Activated gamma-delta T cell (primary cell): ENCODE results near the gene SOX10.

ENCODE experiments used
- DNase-seq: peaks from one replicate; lab custom pipeline; 2025; lab: John Stamatoyannopoulos, UW
- total RNA-seq, 2 donors: gene quantifications; one replicate each; lab custom pipeline; 2026; lab: John Stamatoyannopoulos, UW

Gene SOX10
- total RNA-seq: 0 reads per million in 2 donors

GRCh38 chr22:37983860-37984791, at the start of gene SOX10:
SOX10 (minus strand) TSS chr22:37984555; CDS start chr22:37983784, 771 bp downstream.
- no peak for DNase-seq

GRCh38 chr22:38033522-38034277, 49.3 kb upstream of the SOX10 start:
- no peak for DNase-seq

GRCh38 chr22:38032681-38033521, 48.5 kb upstream of the SOX10 start:
- no peak for DNase-seq

DNA sequence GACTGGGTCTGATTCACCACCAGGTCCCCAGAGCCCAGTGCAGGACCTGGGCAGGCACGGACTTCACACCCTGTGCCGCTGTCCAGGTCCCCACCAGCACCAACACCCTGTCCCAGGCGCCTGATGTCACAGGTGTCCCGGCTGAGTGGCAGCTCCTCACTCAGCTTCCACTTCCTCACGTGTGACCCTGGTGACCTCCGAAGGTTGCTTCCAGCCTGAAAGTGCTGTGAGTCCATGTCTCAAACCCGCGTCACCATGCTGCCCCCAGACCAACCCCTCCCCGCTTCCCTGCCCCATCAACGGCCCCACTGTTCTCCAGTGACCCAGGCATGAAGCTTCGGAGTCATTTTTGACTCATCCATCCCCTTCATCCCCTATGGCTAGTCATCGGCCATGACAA, 47.1 kb upstream of the SOX10 start:
- DNase-seq: no peak

- no peak for DNase-seq
Measured at GRCh38 chr22:38030311-38031133, 46.2 kb upstream of the SOX10 start.

- DNase-seq: no peak
Measured at GRCh38 chr22:38029901-38030300, 45.5 kb upstream of the SOX10 start.

DNA sequence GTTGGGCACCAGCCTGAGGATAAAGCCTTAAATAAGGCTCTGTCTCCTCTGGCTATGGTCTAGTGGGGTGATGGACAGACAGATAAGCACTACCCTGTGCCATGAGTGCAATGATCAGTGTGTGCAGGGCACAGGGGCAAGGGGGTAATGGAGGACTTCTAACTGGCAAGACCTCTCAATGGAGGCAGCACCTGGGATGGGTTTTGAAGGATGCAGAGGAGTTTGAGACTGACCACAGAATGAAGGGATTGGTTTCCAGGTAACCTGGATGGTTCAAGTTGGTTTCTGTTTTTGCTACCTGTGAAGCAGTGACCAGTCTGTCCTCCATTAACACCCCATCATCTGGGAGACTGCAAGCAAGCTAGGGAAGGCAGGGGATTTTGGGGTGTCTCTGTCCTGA, 45.0 kb upstream of the SOX10 start:
- no peak for DNase-seq

DNA sequence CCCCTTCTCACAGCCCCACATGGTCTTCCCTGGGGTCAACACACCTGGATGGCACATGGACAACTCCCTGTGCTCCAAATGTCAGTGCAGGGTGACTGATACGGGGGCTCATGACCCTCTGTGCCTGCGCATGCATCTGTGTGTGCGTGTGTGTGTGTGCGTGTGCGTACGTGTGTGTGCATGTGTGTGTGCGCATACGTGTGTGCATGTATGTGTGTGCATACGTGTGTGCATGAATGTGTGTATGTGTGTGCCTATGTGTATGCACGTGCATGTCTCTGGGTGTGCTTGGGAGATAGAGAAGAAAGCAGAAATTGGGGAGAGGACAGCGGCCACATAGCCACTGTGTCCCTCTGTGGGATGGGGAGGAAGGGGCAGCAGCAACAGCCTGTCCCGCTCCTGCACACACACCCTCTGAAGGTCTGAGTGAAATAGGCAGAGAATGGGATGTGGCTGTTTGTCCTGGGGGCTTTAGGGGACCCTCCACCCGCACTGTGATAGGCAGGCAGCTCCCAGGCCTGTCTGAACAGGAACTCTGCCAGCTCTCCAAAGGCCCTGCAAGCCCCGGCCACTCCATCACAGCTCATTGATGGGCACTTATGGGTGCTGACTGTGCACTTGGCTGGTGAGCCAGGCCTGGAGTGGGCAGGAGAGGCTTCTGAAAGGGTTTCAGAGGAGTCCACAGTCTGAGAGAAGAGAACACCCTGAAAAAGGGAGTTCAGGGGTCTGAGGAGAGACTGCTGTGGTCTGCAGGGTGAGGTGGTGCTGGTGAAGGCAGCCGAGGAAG, 44.2 kb upstream of the SOX10 start:
- DNase-seq: no peak

DNA sequence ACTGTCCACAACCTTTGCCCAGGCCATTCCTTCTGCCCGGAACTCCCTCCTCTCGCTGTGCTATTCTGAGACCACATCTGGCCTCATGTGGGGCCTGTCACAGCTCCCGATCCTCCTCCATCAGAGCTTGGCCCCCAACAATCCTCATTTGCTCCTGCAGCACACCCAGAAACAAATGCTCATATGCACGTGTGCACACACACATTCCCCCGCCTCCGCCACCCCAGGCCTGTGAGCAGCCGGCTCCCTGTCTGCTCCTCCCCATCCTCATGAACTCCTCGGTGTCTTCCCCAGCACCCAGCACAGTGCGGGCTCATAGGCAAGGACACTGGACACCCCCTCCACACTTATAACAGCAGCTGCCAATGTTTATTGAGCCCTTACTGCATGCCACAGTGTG, 43.1 kb upstream of the SOX10 start:
- DNase-seq: no peak

DNA sequence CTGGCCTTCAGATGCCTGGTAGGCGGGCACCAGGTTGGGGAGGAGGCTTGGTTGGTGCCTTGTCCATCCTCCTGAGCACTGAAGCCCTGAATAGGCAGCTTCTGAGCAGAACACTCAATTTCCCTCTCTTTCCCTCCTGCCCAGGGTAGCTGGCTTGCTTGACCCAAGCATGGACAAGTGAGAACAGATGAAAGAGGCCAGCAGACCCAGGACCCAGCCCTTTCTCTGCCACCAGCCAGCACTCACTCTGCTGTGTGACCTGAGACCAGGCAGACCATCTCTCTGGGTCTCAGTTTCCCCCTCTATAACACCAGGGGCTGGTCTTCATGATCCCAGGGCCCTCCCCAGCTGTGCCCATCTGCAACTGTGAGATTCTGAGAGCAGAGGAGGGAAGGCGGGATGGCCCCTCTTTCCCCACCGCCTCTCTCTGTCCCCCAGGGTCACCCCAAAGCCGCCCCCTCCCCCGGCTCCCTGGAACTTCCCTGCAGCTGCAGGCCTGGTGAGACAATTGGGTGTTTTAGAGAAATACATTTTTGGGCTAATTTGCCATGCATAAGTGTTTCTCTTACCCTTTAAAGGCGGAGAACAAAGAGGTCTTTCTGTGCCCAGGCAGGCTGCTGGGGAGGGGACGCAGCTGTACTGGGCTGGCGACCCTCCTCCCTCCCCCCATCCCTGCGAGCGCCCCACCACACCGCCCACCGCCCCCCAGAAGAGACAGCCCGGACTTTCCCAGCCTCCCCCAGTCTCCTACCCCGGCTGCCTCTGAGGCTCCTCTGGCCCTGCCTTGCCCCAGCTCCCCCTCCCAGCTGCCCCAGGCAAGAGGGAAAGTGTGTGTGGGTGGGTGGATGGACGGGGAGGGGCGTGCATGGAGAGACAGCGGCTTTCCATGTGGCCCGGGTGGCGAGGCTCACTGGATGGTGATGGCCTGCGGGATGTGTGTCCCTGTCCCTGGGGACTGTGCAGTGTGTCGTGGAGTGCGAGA, 42.1 kb upstream of the SOX10 start:
- DNase-seq: no peak

DNA sequence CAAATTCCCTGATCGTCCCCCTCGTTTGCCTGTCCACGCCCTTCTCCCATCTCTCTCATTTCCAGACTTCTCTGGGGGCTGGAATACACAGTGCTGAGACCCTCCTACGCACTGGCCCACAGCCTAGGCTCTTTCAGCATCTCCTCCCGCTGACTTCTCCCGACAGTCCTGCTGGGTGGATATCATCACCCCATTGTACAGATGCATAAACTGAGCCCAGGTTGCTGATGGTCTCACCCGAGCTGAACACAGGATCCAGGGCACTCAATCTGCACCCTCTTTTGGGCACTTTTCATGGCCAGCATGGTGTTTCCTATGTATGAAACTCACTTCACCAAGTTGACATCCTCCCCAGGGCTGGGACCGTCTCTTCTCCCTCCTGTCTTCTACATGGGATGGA, 41.2 kb upstream of the SOX10 start:
- no peak for DNase-seq

DNA sequence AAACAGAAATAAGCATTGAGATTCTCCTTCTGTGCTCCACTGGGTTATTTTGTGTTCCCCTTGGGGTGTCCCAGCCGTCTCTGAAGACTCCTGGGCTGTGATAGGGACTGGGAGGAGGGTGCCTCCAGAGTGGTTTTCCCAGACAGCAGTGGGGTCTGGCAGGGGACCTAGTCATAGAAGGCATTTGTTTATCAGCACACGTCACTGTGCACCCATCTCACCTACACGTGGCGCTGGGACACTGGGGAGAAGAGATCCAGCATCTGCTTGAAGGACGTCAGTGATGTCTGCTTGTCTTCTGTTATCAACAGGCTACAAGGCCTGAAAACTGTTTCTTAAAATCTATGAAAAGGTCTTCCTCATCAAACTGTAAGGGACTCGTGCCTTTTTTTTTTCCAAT, 38.7 kb upstream of the SOX10 start:
- no peak for DNase-seq

DNA sequence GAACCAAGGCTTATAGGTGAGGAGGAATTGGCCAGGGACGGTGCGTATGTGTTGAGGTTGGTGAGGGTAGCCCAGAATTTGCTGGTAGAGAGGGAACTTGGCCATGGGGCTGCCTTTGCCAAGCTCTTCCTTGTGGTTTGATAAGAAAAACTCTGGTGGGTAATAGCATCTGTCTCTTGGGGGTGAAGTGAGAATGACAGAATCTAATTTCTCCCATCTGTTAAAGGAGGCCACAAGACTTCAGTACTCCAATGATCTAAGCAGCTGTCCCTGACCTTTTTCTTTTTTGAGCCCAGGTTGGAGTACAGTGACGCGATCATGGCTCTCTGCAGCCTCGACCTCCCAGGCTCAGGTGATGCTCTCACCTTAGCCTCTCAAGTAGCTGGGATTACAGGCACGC, 36.9 kb upstream of the SOX10 start:
- DNase-seq: no peak

GRCh38 chr22:38018938-38019827, 34.8 kb upstream of the SOX10 start:
- no peak for DNase-seq

DNA sequence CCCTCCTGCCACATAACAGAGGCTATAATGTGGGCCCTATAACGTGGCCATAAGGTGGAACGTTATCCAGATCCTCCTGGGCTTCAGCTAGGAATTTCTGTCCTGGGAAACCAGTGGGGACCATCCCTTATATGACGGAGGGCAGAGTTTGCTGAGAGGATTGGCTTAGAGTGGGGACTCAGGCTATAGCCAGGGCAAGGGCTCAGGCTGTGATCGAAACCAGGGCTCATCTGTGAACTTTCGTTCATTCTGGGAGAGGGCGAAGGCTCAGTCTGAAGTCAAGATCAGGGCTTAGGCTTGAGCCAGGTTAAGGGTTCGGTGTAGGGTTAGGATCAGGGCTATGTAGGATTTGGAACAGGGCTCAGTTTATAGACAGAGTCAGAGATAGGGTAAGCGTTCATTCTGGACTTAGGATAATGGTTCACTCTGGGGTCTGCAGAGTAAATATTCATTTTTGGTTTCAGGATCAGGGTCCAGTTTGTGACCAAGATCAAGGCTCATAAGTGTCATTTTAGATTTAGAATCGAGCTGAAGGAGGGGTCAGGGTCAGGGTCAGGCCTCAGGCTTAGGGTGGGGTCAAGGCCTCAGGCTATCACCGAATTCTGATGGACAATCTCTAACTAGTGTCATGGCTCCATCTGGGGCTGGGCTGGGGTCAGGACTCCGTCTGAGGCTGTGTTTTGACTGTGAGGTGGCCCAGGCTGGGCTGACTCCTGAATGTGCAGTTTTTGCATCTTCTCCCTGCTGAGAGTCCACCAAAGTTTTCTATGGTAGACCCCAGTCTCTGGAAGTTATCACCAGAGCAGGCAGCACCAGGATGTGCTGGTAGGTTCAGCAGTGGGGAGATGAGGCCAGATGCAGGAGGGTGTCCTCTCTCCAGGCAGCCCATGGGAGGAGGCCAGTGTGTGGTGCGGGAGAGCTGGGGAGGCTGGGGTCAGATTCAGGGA, 33.9 kb upstream of the SOX10 start:
- no peak for DNase-seq

GRCh38 chr22:38017272-38017920, 33.0 kb upstream of the SOX10 start:
- no peak for DNase-seq
